ENCODE results near the gene TSKU. TPM values are rescaled to one million over a fixed set of nuclear protein-coding genes. Genes with fewer than 3 reads are reported as not detected.

TSKU gene
- total RNA-seq, 1 donor from 2014 or later = 29.9 TPM

DNA sequence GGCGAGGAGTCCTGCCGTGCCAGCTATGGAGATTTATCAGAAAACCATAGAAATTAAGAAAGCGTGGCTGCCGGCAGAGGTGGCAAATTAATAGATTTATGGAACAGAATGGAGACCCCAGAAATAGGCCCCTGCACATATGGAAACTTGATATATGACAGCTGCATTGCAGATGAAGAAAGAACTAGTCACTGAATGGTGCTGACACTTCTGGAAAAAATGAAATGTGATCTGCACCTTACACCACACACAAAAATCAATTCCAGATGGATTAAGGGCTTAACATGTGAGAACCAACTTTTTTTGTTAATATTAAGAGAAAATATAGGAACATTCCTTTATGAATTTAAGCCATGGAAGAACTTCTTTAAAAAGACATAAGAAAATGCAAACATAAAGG is 40.3 kb upstream of the TSKU start:
- H3K36me3 Mint-ChIP-seq (ENCODE audit: low read depth, unreplicated experiment) = no peaks in the 10 kb centered on the region
- H3K4me1 Mint-ChIP-seq (ENCODE audit: unreplicated experiment) = peaks cover 4% of the 10 kb centered on the region

DNA sequence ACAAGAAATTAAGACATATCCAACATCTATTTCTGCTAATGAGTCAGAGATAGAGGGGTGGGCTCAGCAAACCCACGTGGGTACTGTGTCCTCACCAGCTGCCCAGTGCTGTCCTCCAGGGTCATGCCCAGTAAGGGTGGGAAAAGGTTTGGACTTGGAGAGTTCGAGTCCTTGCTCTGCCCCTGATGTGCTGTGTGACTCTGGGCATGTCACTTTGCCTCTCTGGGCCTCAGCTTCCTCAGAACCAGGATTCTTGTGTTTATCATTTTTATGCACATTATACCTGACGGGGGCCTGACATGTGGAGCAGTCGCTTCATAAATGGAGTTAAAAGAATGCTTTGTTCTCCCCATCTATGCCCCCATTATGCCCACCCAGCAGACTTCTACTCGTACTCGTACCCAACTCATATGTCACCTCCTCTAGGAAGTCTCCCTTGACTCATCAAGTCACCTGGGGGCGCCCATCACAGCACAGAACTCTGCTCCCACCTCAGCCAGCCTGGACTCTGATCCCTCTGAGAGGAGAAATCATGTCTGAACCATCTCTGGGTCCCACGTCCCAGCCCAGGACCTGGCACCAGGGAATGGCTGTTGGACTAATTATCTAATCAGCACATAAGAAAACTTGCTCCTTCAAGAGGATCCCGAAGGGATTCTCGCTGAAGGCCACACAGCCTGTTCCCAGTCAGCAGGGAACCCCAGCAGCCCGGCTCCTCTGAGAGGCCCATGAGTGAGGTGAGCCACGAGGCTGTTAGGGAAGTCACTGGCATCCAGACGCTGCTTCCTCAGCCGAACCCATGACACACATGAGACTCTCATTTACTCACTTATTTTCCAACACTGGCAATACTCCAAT is 38.7 kb upstream of the TSKU start:
- Mint-ChIP-seq H3K27me3 (ENCODE audit: unreplicated experiment) (peaks cover 2% of the 10 kb centered on the region), H3K36me3 (ENCODE audit: low read depth, unreplicated experiment) (no peaks in the 10 kb centered on the region), H3K4me1 (ENCODE audit: unreplicated experiment) (peaks cover 4% of the 10 kb centered on the region), H3K4me3 (ENCODE audit: unreplicated experiment) (no peak overlapping the region), H3K27ac (ENCODE audit: unreplicated experiment) (no peak overlapping the region), H3K9me3 (ENCODE audit: unreplicated experiment) (no peaks in the 10 kb centered on the region)
- DNase-seq (ENCODE audit: low spot score) = no peak
- TF ChIP-seq CTCF (IDR thresholded peaks at IDR 0.05; ENCODE audit: unreplicated experiment) = no peak

More for the DNA sequence above, 40.3 kb upstream of the TSKU start:
- no peak for TF ChIP-seq CTCF (IDR thresholded peaks at IDR 0.05; ENCODE audit: unreplicated experiment)
- no peaks in the 10 kb centered on the region for H3K9me3 Mint-ChIP-seq (ENCODE audit: unreplicated experiment)
- no peak for DNase-seq (ENCODE audit: low spot score)
- H3K27me3 Mint-ChIP-seq (ENCODE audit: unreplicated experiment) = peaks cover 2% of the 10 kb centered on the region
- H3K27ac Mint-ChIP-seq (ENCODE audit: unreplicated experiment) = no peak overlapping the region
- no peak overlapping the region for H3K4me3 Mint-ChIP-seq (ENCODE audit: unreplicated experiment)

DNA sequence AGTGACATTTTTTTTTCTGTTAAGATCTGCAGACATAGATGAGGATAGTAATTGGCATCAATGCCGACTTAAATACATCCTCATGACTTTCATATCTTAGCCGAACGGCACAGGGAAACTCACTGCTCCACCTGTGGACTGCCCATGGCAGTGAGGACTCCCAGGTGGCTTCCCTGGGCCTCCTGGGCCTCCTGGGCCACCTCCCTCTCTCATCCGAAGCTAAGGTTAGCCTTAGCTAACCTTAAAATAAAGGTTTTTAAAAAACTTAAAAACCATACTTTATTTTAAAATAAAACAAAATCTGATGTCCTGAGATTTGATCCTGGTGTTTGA is 38.1 kb upstream of the TSKU start:
- H3K4me1 Mint-ChIP-seq (ENCODE audit: unreplicated experiment) = peaks cover 4% of the 10 kb centered on the region
- no peak overlapping the region for H3K4me3 Mint-ChIP-seq (ENCODE audit: unreplicated experiment)
- H3K27ac Mint-ChIP-seq (ENCODE audit: unreplicated experiment) = no peak overlapping the region
- DNase-seq (ENCODE audit: low spot score) = no peak
- no peak for TF ChIP-seq CTCF (IDR thresholded peaks at IDR 0.05; ENCODE audit: unreplicated experiment)
- H3K27me3 Mint-ChIP-seq (ENCODE audit: unreplicated experiment) = peaks cover 2% of the 10 kb centered on the region
- H3K36me3 Mint-ChIP-seq (ENCODE audit: low read depth, unreplicated experiment) = no peaks in the 10 kb centered on the region
- no peaks in the 10 kb centered on the region for H3K9me3 Mint-ChIP-seq (ENCODE audit: unreplicated experiment)

DNA sequence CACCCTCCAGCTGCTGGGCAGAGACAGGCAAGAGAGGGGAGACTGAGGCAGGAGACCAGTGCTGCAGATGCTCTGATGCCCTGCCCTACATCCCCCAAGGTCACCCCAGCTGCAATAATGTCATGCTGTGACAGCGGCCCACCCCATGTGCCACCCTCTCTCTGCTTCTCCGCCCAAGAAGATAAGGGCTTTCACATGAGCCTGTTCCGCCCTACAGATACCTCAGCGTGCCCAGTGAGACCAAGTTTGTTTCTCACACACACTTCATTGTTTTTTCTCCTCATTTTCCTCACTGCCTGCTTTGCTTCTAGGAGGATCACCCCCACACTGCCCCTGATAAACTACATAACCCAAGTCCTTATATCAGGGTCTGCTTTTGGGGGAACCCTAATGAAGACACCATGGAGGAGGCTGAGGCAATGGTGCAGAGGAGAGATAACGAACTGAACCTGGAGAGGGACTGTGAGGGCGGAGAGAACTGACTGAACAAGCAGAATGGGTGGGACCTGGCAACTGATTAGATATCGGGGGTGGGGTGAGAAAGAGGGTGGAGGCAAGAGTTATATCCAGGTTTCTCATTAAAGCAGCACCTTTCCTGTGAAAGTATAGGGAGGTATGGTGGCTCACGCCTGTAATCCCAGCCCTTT is 37.5 kb upstream of the TSKU start:
- H3K4me1 Mint-ChIP-seq (ENCODE audit: unreplicated experiment) = peaks cover 4% of the 10 kb centered on the region
- no peaks in the 10 kb centered on the region for H3K36me3 Mint-ChIP-seq (ENCODE audit: low read depth, unreplicated experiment)
- TF ChIP-seq CTCF (IDR thresholded peaks at IDR 0.05; ENCODE audit: unreplicated experiment) = no peak
- DNase-seq (ENCODE audit: low spot score) = no peak
- peaks cover 2% of the 10 kb centered on the region for H3K27me3 Mint-ChIP-seq (ENCODE audit: unreplicated experiment)
- no peak overlapping the region for H3K4me3 Mint-ChIP-seq (ENCODE audit: unreplicated experiment)
- no peaks in the 10 kb centered on the region for H3K9me3 Mint-ChIP-seq (ENCODE audit: unreplicated experiment)
- H3K27ac Mint-ChIP-seq (ENCODE audit: unreplicated experiment) = no peak overlapping the region

Data from endothelial cell (in vitro differentiated cells).